ENCODE results near the gene THOP1.
"Not testable (repeated sequence)": the region's sequence is repeated elsewhere in the genome, so short reads cannot be mapped to it uniquely, and the experiment has no call there.

Gene THOP1

DNA sequence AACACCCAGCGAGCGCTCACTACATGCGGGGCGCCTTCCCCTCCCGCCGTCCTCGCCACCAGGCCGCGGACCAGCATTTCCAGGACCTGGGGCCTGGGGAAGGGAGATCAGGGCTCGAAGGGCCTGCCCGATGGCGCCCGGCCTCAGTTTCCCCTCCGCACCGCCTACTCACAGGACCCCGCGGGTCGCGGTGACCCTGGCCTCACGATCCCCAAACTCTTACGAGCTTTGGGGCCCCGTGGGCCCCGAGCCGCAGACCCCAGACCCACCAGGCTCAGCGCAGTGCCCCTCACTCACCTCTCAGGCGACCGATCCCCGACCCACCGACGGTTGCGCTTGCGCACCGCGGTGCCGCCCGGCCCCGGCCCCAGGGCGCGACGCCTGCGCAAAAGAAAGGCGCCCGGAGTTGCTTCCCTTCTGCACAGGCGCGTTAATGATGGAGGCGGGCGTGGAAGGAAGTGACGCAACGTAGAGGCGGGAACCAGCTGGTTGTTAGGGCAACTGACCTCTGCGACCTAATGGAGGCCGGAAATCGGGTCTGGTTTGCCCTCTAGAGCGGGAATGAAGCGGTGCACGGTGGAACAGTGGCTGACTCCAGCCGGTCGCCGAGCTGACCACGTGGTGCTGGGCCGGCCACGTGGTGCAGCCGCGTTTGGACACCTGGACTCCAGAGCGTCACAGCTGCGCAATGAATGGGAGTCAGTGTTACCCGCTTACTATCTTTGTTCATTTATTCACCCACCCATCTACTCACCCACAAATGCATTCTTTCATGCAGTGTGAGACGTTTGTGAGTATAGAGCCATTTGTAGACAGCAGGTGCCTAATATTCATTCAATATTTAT is 2.1 kb upstream of the THOP1 start, which contains the start of gene SGTA:
TSS of gene SGTA (minus strand) at position 338 of the 845 bp plus-strand sequence. CDS start 14,205 bp downstream, outside the sequence.
- DNase-seq, result peak; percentile 99

DNA sequence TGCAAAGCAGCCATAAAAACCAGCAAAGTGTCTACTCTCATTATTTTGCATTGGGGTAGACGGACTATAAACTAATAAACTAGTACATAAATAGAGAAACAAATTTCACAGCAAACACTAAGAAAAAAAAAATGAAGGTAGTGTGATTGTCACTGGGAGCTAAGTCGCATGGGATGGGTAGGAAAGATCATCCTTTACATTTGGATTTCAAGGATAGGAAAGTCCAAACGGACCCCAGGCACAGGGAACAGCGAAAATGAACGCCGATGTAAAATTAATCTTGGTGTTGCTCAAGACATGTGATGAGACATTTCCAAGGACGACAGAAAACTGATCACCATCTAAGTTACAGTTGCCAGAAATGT is 1.5 kb upstream of the THOP1 start:
- DNase-seq, result no peak

DNA sequence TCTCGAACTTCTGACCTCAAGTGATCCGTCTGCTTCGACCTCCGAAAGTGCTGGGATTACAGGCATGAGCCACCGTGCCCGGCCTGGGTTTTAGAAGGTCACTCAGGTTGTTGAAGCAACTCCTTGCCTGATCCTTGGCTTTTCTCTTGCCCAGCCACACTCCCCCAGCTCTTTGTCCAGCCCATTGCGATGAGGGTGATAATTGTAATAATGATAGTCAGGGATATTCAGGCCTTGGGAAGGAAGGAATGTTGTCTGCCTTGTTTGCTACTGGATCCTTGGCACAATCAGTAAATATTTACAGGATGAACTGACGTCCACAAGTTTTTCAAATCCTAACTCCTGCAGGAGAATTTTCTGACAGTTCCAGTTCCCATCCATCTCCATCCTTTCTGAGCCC is 1.8 kb downstream of the THOP1 start:
- DNase-seq, result no peak

DNA sequence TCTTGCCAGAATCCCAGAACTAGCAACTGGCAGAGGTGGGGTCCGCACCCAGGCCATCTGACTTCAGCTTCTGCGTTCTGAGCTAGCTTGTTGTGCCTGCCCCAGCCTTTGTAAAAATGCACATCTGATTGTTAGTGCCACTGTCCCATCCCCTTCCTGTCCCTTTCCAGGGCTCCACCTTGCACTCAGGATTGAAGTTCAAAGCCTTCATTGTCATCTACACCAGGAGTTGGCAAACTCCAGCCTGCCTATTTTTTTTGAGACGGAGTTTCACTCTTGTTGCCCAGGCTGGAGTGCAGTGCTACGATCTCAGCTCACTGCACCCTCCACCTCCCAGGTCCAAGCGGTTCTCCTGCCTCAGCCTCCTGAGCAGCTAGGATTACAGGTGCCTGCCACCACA is 2.9 kb downstream of the THOP1 start:
- no peak for DNase-seq

DNA sequence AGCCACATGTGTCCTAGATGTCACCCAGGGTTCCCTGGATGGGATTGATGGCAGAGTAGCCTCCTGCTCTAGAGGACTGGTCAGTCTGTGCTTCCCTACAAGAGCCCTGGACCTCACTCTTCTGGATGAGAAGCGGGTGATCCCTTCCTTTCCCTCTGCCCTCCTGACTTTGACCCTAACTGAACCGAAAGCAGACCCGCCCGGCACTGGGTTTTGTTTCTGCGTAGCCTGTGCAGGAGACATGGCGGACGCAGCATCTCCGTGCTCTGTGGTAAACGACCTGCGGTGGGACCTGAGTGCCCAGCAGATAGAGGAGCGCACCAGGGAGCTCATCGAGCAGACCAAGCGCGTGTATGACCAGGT is 4.9 kb downstream of the THOP1 start:
- no peak for DNase-seq

DNA sequence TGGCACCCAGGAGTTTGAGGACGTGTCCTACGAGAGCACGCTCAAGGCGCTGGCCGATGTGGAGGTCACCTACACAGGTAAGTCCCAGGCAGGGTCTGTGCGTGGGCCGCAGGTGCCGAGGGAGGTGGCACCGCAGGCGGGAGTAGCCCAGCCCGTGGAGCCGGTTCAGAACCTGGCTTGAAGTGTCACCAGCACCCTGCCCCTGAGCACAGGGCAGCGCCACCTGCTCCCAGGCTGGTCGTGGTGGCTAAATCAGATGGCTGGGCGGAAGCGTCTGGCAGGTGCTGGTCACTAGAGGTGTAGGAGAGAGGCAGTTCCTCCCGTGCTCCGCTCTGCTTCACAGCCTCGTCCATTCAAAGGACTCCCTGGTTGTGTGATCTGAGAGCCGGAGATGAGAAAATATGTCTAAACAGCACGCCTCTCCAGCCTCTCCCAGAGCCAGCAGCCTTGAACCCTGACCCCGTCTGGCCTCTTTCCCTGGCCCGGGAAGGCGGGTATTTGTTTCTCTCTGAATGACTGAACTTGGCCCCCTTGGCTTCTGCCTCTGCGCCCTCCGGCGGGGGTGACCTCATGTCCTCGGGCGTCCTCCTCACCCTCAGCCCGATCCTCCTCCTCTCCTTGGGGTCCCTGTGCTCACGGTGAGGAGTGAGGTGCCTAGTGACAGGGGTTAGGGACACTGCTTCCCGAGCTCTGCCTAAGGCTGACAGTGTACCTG is 5.4 kb downstream of the THOP1 start:
- no peak for DNase-seq

DNA sequence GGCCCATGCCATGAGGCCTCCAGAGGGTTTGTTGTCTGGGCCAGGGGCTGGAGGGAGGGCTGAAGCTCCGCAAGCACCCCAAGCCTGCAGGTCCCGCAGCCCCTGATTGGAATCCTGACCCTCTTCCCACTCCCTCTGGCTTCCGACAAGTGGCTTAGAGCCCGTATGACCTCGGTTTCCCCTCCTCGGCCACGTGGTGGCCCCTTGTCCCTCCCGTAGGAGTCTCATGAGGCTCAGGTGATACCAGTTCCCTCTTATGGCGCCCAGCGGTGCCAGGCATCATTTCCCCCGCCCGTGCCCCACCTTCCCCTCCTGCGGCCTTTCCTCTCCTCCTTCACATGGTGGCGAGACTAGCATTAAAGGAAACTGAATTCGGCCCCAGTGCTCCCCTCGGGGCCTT is 6.1 kb downstream of the THOP1 start:
- no peak for DNase-seq

DNA sequence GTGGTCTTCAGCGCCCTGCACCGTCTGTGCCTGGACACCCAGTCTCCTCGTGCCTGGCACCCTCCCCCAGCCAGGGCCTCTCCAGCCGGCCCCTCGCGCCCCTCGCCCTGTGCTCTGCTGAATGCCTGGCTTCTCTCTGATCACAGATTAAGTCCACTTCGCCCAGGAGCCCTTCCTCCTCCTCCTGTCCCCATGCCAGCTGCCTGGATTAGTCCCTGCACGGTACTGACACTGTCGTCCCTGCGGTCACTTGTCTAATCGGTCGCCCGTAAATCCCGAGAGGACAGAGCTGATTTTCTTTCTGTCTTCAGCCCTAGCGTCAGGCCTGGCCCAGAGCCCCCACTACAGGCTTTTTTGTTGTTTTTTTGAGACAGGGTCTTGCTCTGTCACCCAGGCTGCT is 6.6 kb downstream of the THOP1 start:
- no peak for DNase-seq

DNA sequence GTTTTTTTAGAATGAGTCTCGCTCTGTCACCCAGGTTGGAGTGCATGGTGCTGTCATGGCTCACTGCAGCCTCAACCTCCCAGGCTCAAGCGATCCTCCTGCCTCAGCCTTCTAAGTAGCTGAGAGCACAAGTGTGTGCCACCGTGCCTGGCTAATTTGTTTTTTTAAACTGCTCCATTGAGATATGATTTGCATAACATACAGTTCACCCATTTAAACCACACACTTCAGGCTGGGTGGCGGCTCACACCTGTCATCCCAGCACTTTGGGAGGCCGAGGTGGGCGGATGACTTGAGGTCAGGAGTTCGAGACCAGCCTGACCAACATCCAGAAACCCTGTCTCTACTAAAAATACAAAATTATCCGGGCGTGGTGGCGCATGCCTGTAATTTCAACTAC is 7.4 kb downstream of the THOP1 start:
- not testable (repeated sequence) for DNase-seq

DNA sequence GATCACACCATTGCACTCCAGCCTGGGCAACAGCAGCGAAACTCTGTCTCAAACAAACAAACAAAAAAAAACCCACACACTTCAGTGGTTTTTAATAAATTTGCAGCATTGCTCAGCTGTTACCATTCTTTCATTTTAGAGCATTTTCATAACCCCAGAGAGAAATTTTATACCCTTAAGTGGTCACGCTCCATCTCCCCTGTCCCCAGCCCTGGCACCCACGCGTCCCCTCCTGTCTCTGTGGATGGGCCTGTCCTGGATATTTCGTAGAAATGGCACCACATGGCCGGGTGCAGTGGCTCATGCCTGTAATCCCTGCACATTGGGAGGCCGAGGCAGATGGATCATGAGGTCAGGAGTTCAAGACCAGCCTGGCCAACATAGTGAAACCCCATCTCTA is 7.8 kb downstream of the THOP1 start:
- no peak for DNase-seq

DNA sequence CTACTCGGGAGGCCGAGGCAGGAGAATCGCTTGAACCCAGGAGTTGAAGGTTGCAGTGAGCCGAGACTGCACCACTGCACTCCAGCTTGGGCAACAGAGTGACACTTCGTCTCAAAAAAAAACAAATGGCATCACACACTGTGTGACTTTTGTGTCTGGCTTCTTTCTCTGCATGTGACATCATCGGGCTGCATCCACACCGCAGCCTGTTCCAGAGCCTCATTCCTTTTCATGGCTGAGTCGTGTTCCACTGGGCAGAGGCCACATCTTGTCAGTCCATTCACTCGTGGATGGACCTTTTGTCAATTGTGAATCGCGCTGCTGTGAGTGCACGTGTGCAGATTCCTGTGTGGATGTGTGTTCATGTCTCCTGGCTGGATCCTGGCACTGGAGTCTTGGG is 8.3 kb downstream of the THOP1 start:
- no peak for DNase-seq

DNA sequence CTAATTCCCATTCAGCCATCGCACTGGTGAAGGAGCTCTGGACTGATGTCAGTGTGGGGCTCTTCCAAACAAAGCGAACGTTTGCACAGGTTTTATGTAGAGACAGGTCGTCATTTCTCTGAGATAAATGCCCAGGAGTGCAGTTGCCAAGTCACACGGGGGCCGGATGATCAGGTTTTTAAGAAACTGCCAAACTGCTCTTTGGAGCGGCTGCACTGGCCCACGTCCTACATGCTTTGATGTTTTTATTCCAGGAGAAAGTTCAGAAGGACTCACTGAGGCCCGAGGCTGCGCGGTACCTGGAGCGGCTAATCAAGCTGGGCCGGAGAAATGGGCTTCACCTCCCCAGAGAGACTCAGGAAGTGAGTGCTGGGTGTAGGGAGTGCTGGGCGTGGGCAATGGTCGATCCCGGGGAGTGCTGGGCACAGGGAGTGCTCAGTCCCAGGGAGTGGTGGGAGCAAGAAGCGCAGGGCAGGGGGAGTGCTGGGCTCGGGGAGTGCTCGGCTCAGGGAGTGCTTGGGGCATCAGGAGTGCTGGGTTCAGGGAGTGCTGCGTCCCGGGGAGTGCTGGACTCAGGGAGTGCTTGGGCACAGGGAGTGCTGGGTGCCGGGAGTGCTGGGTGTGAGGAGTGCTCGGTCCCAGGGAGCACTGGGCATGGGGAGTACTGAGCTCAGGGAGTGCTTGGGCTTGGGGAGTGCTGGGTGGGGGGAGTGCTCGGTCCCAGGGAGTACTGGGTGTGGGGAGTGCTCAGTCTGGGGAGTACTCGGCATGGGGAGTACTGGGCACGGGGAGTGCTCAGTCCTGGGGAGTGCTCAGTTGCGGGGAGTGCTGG is 10.7 kb downstream of the THOP1 start:
- no peak for DNase-seq

DNA sequence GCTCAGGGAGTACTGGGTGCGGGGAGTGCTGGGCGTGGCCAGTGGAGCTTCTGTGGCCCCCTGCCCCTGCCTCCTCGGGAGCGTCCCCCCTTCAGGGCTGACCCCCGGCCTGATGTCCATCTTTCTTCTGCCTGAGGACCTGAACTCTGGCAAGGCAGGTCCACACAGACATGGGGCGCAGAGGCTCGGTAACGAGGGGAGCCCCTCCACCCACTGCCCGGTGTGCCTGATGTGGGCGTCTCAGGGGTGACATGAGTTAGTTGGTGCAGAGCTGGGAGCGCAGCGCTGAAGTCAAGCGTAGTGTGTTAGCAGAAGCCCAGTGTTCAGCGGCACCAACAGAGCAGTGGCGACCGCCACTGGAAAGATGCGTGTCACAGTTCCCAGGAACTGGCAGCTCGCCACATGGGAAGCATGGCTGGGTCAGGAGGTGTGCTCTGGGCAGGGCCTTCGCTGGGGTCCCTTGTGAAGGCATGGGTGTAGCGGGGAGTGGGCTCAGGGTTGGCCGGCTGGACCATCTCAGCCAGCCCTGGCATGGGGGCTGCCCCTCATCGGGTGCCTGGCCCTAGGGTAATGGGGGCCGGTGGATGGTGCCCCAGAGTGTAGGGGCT is 11.5 kb downstream of the THOP1 start:
- DNase-seq, result no peak

DNA sequence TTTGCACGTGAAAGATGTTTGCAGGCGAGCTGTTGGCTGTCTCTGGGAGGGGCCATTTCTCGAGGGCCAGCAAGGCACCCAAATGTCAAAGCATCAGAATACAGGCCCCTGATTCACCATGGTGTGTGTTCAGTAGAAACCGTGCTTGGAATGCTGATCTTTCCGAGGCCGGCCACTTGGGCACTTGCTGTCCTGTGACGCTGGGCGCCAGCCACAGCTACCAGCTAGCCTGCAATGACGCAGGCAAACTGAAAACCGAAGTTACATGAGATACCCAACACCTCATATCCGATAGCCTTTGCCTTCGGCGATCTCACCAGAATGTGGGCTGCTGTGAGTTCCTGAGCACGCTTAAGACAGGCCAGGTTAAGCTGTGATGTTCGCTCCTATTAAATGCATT is 12.0 kb downstream of the THOP1 start:
- no peak for DNase-seq

DNA sequence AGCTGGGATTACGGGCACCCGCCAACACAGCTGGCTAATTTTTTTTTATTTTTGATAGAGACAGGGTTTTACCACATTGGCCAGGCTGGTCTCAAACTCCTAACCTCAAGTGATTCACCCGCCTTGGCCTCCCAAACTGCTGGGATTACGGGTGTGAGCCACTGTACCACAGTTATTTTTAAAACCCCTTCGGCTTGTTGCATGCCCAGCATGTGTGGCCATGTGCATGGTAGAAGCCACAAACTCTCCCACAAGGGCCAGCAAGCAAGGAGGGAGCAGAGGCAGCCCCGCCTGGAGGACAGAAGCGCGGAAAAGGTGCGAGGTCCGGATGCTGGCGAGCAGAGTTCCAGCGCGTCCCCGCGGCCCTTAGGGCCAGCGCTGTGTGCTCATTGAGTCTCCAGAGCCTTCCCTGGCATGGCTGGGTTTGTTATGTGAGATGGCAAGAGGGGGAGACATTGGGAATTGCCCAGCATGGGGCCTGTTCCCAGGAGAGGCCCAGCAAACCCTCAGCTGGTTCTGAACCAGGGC is 12.9 kb downstream of the THOP1 start:
- no peak for DNase-seq

DNA sequence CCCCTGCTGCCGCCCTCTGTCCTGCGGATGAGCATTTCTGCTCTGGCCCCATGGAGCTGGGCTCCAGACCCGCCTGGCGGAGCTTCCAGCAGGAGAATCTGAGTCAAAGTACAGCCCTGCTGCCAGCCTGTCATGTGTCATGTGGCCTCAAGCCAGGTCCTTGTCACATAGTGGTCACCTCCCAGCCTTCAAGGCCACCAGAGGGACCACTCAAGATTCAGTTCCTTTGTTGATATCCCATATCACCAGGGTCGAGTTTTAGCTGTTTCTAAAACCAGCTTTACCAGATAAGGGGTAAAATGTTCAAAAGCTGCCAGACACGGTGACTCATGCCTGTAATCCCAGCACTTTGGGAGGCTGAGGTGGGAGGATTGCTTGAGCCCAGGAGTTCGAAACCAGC is 13.4 kb downstream of the THOP1 start:
- DNase-seq, result no peak

DNA sequence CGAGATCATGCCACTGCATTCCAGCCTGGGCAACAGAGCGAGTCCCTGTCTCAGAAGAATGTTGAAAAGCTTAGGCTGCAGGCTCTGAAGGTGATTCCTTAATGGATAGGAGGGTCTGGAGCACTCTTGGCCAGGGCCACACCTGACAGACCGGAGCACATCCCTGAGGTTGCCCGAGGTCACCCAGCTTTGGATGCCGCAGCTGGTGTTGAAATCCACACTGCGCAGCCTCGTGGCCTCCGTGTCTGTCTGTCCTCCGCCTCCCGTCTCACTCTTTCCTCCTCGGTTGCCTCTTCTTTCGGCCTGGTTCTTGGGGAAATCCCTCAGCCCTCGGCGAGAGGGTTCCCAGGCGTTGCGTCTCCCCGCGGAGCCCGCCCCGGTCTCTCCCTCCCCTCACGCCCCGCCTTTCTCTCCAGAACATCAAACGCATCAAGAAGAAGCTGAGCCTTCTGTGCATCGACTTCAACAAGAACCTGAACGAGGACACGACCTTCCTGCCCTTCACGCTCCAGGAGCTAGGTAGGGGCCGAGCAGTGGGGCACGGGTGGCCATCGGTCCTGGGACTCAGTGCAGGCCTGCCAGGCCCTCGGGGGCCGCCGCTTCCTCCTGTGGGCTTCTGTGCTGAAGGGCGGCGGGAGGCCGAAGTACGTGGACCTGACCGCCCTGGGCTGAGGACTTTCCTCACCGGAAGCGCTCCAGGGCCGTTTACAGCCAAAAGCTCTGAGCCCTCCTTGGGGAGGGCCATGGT is 14.1 kb downstream of the THOP1 start:
- DNase-seq, result no peak

DNA sequence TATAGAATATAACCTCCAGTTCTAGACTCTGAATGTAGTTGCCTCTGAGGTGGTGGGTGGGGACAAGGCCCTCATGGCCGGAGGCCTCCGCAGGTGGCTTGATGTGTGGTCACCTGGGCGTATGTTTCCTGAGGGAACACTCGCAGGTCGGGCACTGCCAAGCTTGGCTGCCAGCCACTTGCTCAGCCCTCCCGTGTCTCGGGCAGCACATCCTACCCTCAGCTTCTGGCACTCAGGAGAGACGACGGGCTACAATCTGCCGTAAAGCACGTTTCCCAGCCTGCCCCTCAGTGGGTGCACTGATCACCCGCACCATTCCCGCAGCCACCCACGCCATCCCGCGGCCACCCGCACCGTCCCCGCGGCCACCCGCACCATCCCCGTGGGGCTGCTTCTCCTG is 15.2 kb downstream of the THOP1 start:
- no peak for DNase-seq

DNA sequence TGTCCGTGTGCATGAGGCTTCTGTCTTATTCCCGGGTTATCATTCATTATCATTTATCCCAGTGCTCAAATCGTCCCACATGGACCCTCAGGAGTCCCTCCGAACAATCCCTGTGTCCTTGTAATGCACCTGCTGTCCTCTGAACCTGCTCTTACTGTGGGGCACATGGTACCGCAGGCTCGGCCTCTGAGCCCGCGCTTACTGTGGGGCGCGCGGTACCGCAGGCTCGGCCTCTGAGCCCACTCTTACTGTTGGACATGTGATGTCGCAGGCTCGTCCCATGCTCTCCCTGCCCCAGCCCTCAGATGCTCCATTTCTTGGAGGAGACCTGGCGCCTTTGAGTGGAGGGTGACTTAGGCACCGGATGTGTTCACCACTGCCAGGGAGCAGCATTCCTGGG is 17.5 kb downstream of the THOP1 start:
- no peak for DNase-seq

DNA sequence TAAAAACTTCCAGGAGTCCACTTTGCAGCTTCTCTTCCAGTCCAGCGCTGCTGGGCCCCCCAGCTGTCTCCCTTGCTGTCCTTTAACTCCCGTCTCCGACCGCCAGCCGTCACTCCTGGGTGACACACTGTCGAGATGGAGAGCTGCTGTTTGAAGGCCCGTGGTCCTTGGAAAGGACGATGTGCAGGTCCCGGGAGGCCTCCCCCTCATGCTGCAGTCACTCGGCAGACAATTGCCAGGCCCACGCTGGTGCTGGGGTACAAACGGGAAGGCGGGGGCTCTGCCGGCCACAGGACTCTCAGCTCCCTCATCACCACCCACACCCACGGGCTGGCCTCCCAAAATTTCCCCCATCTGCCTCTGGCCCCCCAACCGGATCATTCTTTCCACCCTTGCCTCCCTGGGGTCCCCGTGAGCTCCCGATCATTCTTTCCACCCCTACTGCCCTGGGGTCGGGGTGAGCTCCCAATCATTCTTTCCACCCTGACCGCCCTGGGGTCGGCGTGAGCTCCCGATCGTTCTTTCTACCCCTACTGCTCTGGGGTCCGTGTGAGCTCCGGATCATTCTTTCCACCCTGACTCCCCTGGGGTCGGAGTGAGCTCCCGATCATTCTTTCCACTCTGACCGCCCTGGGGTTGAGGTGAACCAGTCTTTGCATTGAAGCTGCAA is 18.3 kb downstream of the THOP1 start:
- DNase-seq, result no peak

DNA sequence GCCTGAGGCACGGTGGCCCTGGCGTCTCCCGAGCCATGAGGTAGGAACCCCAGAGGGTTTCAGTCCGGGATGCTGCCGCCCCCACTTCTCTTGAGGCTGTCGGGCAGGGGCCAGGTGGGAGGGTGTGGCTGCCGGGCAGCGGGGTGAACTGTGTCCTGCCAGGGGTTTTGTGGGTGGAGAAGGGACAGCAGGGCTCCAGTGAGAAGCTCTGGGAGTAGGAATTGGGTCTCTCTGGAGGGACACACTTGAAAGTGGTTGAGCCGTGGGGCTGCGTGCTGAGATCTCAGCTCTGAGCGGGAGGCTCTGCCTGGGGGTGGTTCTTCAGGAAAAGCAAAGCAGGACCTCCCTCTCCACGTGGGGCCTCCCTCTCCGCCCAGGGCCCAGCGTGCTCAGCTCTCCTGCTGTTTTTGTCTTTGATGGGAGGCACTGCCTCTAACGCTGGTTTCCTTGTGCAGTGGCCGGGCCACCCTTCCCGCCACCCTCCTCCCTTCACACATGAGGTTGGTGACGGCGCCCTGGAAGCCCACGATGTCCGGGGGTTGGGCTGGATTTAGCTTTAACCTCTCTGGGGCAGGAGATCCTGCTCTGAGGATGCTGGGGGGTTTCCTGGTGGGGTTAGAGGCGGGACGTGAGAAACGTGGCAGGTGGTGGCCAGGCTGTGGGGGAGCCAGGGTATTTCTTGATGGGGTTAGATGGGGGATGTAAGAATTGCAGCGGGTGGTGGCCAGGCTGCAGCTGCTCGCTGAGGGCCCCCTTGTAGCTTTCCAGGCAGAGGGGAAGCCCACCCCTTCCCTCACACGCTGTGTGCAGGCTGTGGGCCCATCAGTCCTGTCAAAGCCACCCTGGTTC is 19.1 kb downstream of the THOP1 start:
- DNase-seq, result no peak

Measured in activated CD4-positive, alpha-beta T cell treated with anti-CD3 and anti-CD28 coated beads, Interleukin-10, Interleukin-2, amounts not matched to agents 100 ng/mL and 50 ng/mL, durations not matched to agents 16 hours and 8 hours (primary cell).